MM.1S (cell line): Measurements from ENCODE around the gene TIMM50.
A peak's percentile ranks its signal among the peaks of the same experiment; 100 is the strongest.

ENCODE experiments used
- DNase-seq: peaks from one replicate; pipeline ENCODE4 v3.0.0-alpha.2; 2015
- H2AFZ ChIP-seq: fragments of 300-600 bp; sonication (generic); 2 replicates; pipeline ENCODE4 v1.6.0; 2016; ENCODE audit warnings: antibody characterized with exemption, low read length
- H3F3A ChIP-seq: fragments of 300-600 bp; sonication (generic); 2 replicates; pipeline ENCODE4 v1.6.1; 2016; ENCODE audit warnings: mild to moderate bottlenecking, antibody characterized with exemption, low read length, moderate library complexity, mixed read lengths; ENCODE audit not compliant: insufficient read depth
- H3K27ac ChIP-seq: fragments of 300-600 bp; sonication (generic); 2 replicates; pipeline ENCODE4 v1.5.1; 2016; ENCODE audit warnings: mild to moderate bottlenecking, low read length
- H3K27me3 ChIP-seq: fragments of 300-600 bp; sonication (generic); replicated peaks from 2 replicates; pipeline ENCODE4 v1.6.0; 2016; ENCODE audit warnings: low read length; ENCODE audit not compliant: insufficient read depth
- H3K36me3 ChIP-seq: fragments of 300-600 bp; sonication (generic); replicated peaks from 2 replicates; pipeline ENCODE4 v1.6.1; 2016; ENCODE audit warnings: mild to moderate bottlenecking, low read length, mixed read lengths; ENCODE audit not compliant: insufficient read depth
- H3K4me1 ChIP-seq: fragments of 300-600 bp; sonication (generic); 2 replicates; pipeline ENCODE4 v1.6.1; 2016; ENCODE audit warnings: low read length, mixed read lengths
- H3K4me2 ChIP-seq: fragments of 300-600 bp; sonication (generic); 2 replicates; pipeline ENCODE4 v1.6.0; 2016; ENCODE audit warnings: low read depth, low read length
- H3K4me3 ChIP-seq: fragments of 300-600 bp; sonication (generic); 2 replicates; pipeline ENCODE4 v1.5.1; 2016; ENCODE audit warnings: low read length, mixed read lengths
- H3K79me2 ChIP-seq: fragments of 300-600 bp; sonication (generic); 2 replicates; pipeline ENCODE4 v1.6.1; 2016; ENCODE audit warnings: mixed run types, low read length, mixed read lengths
- H3K9ac ChIP-seq: fragments of 300-600 bp; sonication (generic); 2 replicates; pipeline ENCODE4 v1.6.1; 2016; ENCODE audit warnings: low read length, mixed read lengths
- H3K9me2 ChIP-seq: fragments of 300-600 bp; sonication (generic); replicated peaks from 2 replicates; pipeline ENCODE4 v1.6.1; 2016; ENCODE audit warnings: mild to moderate bottlenecking, low read length, mixed read lengths; ENCODE audit not compliant: insufficient read depth
- H3K9me3 ChIP-seq: fragments of 300-600 bp; sonication (generic); replicated peaks from 2 replicates; pipeline ENCODE4 v1.6.1; 2016; ENCODE audit warnings: mild to moderate bottlenecking, low read length, mixed read lengths; ENCODE audit not compliant: insufficient read depth
- H4K20me1 ChIP-seq: fragments of 300-600 bp; sonication (generic); 2 replicates; pipeline ENCODE4 v1.6.1; 2016; ENCODE audit warnings: mild to moderate bottlenecking, low read length, moderate library complexity, mixed read lengths; ENCODE audit not compliant: insufficient read depth
- EZH2 ChIP-seq: fragments of 300-600 bp; sonication (generic); optimal IDR thresholded peaks from 2 replicates; pipeline ENCODE3; 2017; ENCODE audit warnings: low read depth, mild to moderate bottlenecking, antibody characterized with exemption, low read length, mixed read lengths
- EZH2phosphoT487 ChIP-seq: fragments of 300-600 bp; sonication (generic); IDR thresholded peaks from 2 replicates; pipeline ENCODE4 v1.6.1; 2018; ENCODE audit warnings: antibody characterized with exemption, low read length
- TF ChIP-seq, protein P1 (sequence below): fragments of 300-600 bp; sonication (generic); IDR thresholded peaks from 2 replicates; pipeline ENCODE4 v1.5.1; 2016; ENCODE audit warnings: antibody characterized with exemption, low read length, mixed read lengths

The TIMM50 gene

DNA sequence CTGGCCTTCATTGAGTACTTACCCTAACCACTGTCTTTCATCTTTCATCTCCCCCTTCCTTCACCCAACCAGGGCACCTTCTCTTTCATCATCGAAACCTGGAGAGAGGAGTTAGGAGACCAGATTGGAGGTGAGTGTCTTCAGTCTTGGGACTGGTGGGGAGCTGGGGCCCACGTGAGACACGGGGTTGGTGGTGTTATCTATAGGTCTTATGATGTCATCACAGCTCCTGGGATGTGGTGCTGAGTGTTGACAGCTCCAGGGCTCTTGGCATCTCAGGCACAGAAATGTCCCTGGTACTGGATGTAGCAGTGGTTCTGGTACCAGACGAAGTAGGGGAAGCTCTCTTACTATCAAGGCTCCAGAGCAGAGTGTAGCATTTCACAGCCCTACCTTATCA is 19.9 kb downstream of the TIMM50 start:
- no peaks in the 10 kb centered on the region for H4K20me1 ChIP-seq
- no peaks in the 10 kb centered on the region for H3F3A ChIP-seq
- no peak overlapping the region for H3K9ac ChIP-seq
- no peak overlapping the region for H3K4me3 ChIP-seq
- H3K27ac ChIP-seq = no peak overlapping the region
- no peak overlapping the region for H3K4me2 ChIP-seq
- no peak overlapping the region for H2AFZ ChIP-seq
- TF ChIP-seq, protein P1, sequence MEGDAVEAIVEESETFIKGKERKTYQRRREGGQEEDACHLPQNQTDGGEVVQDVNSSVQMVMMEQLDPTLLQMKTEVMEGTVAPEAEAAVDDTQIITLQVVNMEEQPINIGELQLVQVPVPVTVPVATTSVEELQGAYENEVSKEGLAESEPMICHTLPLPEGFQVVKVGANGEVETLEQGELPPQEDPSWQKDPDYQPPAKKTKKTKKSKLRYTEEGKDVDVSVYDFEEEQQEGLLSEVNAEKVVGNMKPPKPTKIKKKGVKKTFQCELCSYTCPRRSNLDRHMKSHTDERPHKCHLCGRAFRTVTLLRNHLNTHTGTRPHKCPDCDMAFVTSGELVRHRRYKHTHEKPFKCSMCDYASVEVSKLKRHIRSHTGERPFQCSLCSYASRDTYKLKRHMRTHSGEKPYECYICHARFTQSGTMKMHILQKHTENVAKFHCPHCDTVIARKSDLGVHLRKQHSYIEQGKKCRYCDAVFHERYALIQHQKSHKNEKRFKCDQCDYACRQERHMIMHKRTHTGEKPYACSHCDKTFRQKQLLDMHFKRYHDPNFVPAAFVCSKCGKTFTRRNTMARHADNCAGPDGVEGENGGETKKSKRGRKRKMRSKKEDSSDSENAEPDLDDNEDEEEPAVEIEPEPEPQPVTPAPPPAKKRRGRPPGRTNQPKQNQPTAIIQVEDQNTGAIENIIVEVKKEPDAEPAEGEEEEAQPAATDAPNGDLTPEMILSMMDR = no peak
- TF ChIP-seq EZH2phosphoT487 (no peak), EZH2 (no peak)
- H3K4me1 ChIP-seq = peaks cover 14% of the 10 kb centered on the region; the same call in 1 of the 2 replicates
- no peaks in the 10 kb centered on the region for H3K79me2 ChIP-seq
- H3K9me2 ChIP-seq = no peaks in the 10 kb centered on the region
- peaks cover 89% of the 10 kb centered on the region for H3K27me3 ChIP-seq
- H3K9me3 ChIP-seq = no peaks in the 10 kb centered on the region
- no peaks in the 10 kb centered on the region for H3K36me3 ChIP-seq
- DNase-seq = no peak

DNA sequence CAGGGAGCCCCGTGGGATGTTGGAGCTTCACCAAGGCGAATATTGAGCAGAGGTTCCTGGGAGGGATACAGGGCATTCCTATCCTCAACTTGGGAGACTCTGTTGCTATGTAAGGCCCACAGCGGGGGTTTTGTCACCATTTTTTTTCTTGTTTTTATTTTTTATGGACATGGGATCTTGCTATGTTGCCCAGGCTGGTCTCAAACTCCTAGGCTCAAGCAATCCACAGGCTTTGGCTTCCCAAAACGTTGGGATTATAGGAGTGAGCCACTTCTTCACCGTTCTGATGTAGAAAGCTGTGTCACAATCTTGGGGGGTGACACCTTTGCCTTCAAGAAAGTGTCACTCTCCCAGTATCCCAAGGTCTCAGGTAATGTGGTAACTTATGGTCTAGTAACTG is 20.7 kb downstream of the TIMM50 start:
- Histone ChIP-seq H3K79me2 (no peaks in the 10 kb centered on the region), H4K20me1 (no peaks in the 10 kb centered on the region), H3K4me1 (peaks cover 14% of the 10 kb centered on the region; the same call in 1 of the 2 replicates), H3K4me2 (no peak overlapping the region), H3K9me2 (no peaks in the 10 kb centered on the region), H3K27ac (no peak overlapping the region), H3K9me3 (no peaks in the 10 kb centered on the region), H3K4me3 (no peak overlapping the region), H3F3A (no peaks in the 10 kb centered on the region), H3K36me3 (no peaks in the 10 kb centered on the region), H2AFZ (no peak overlapping the region), H3K27me3 (peaks cover 88% of the 10 kb centered on the region), H3K9ac (no peak overlapping the region)
- no peak for TF ChIP-seq EZH2
- no peak for TF ChIP-seq EZH2phosphoT487
- TF ChIP-seq, protein P1 = no peak
- DNase-seq = no peak

DNA sequence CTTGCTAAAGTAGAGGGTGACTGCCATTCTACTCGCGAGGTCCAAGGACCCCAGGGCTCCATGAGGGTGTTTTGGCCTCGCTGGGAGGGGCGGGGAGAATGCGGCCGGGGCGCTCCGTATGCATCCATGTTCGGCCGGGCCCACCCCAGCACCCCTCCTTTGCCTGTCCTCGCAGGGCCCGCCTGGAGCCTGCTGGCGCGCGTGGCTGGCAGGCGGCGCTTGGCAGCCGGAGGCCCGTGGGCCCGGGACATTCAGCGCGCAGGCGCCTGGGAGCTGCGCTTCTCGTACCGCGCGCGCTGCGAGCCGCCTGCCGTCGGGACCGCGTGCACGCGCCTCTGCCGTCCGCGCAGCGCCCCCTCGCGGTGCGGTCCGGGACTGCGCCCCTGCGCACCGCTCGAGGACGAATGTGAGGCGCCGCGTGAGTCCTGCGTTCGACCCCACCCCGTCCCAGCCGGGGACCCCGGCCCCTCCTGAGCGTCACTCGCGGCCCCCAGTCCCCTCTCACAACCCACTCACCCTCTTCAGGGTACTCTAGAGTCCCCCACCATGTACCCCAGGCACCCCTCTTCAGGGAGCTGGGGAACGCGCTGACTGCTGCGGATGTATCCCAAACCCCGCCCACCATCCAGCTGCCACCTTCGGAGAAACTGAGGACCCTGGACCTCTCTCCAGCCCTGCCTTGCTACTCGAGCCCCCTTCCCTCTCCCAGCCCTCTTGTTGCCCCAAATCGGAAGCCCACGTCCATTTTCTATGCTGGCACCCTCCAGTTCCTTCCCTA is 22.2 kb downstream of the TIMM50 start:
- Histone ChIP-seq H3K9ac (no peak overlapping the region), H3K36me3 (no peaks in the 10 kb centered on the region), H3K4me3 (no peak overlapping the region), H2AFZ (peak overlapping the region; percentile 70), H3K79me2 (no peaks in the 10 kb centered on the region), H3K4me1 (peaks cover 10% of the 10 kb centered on the region; the same call in 1 of the 2 replicates), H3F3A (no peaks in the 10 kb centered on the region), H4K20me1 (no peaks in the 10 kb centered on the region), H3K9me3 (no peaks in the 10 kb centered on the region), H3K4me2 (peak overlapping the region; percentile 63), H3K9me2 (no peaks in the 10 kb centered on the region), H3K27me3 (peaks cover 87% of the 10 kb centered on the region), H3K27ac (no peak overlapping the region)
- peak; percentile 90 for DNase-seq
- TF ChIP-seq, protein P1 = peak; percentile 76
- no peak for TF ChIP-seq EZH2phosphoT487
